ENCODE data around the gene DCAF10.
"Not testable (repeated sequence)": the region's sequence is repeated elsewhere in the genome, so short reads cannot be mapped to it uniquely, and the experiment has no call there.

DCAF10 gene

DNA sequence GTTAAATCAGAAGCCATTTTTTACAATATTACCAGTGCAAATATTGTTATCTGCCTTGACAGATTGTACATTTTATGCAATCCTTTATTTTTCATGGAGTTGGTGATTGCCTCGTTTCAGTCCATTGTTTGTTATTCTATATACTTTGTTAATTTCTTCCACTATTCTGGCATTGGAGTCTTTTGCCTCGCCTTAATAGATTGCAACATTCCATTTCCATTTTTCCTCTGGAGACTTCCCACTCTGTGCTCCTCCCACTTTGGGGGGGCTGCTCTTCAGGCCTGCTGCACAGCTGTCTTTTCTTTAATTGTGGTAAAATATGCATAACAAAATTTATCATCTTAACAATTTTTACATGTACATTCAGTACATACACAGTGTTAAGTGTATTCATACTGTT lies 4.4 kb upstream of the DCAF10 start:
- DNase-seq, result no peak

GRCh38 chr9:37798677-37799076 lies 1.9 kb upstream of the DCAF10 start:
- no peak for DNase-seq

DNA sequence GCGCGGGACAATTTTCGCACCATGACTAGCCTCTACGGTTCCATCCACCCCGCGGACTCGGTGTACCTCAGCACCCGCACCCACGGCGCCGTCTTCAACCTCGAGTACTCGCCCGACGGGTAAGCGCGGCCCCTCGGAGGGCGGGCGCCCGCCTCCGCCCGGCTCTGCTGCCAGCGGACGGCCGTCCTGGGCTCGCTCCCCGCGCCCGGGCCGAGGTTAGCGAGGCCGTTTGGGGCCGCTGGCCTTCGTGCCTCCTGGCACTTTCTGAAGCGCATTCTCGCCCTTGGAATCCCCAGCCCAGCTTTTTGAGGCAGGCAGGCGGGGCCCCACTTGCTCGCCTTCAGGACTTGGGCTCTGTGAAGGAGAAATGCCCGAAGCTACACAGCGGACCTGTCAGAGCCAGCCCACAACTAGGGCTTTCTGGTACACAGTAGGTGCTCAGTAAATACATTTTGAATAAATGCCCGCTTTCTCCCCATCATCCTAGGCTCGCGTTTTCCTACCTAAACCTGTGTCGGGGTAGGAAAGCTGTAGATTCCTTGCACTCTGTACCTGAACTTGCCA lies 772 bp downstream of the DCAF10 start:
- no peak for DNase-seq

GRCh38 chr9:37801959-37802711 lies 1.5 kb downstream of the DCAF10 start:
- DNase-seq, result no peak

DNA sequence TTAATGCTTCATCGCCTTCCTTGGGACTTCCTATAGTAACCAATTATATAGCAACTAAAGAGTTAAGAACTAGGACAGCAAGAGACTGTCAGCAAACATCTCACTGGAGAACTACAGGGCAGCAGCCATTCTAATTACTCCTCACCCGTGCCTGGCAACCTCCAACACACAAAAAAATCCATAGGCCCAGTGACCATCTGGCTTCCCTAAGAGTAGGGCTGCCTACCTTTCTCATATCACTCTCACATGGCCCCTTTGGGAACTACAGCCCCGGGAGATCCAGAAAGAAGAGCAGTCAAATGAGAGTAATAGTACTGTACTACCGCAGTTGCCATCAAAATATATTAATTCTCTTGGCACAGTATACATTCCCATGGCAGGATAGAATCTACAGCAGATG lies 5.7 kb downstream of the DCAF10 start:
- DNase-seq, result no peak

DNA sequence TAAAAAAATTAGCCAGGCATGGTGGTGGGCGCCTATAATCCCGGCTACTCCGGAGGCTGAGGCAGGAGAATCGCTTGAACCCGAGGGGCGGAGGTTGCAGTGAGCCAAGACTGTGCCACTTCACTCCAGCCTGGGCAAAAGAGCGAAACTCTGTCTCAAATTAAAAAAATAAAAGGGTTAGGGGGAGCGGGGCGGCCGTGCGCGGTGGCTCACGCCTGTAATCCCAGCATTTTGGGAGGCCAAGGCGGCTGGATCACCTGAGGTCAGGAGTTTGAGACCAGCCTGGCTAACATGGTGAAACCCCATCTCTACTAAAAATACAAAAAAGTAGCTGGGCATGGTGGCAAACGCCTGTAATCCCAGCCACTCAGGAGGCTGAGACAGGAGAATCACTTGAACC lies 9.1 kb downstream of the DCAF10 start:
- DNase-seq, result not testable (repeated sequence)

DNA sequence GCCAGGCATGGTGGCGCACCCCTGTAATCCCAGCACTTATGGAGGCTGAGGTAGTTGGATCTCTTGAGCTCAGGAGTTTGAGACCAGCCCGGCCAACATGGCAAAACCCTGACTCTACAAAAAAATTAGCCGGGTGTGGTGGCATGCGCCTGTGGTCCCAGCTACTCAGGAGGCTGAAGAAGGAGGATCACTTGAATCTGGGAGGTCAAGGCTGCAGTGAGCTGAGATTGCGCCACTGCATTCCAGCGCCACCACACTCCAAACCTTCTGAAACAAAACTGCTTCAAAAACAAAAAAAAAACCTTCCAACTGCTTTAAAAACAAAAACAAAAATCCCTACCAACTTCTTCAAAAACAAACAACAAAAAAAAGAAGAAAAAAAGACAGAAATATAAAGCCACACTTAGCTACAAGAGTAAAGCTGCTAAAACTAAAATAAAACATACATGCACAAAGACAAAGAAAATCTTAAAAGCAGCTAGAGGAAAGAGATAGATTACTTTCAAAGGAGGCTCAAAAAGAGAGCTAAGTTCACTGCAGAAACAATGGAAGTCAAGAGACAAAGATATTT lies 11.4 kb downstream of the DCAF10 start:
- no peak for DNase-seq

DNA sequence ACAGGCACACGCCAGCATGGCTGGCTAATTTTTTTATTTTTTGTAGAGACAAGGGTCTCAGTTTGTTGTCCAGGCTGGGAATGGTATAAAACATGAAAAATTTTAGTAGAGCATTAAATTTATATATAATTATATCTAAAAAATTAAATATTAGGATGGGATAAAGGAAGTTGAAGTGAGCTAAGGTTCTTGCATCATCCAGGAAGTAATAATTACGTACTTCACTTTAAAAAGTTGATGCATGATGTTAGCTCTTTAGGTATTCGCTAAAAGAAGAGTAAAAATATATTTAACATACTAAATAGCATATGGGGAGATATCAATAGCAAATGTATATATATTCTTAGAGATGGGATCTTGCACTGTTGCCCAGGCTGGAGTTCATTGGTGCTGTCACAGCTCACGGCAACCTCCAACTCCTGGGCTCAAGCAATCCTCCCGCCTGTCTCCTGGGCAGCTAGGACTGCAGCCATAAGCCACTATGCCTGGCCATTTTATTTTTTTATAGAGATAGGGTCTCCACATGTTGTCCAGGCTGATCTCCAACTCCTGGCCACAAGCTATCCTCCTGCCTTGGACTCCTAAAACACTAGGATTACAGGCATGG lies 12.3 kb downstream of the DCAF10 start:
- no peak for DNase-seq

- DNase-seq, result peak in 1 of 5 experiments; percentile 62
These were observed 18.3 kb downstream of the DCAF10 start for GRCh38 chr9:37818849-37819248.

- no peak for DNase-seq
These were observed 19.5 kb downstream of the DCAF10 start for GRCh38 chr9:37820142-37820541.

DNA sequence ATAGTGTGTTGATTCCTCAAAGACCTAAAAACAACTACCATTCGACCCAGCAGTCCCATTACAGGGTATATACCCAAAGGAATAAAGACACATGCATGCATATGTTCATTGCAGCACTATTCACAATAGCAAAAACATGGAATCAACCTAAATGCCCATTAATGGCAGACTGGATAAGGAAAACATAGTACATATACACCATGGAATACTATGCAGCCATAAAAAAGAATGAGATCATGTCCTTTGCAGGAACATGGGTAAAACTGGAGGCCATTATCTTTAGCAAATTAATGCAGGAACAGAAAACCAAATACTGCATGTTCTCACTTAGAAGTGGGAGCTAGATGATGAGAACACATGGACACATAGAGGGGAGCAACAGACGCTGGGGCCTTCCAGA lies 24.6 kb downstream of the DCAF10 start:
- not testable (repeated sequence) for DNase-seq

GRCh38 chr9:37827483-37828165 lies 27.0 kb downstream of the DCAF10 start:
- DNase-seq, result no peak

GRCh38 chr9:37835821-37836220 lies 35.2 kb downstream of the DCAF10 start:
- DNase-seq, result no peak

DNA sequence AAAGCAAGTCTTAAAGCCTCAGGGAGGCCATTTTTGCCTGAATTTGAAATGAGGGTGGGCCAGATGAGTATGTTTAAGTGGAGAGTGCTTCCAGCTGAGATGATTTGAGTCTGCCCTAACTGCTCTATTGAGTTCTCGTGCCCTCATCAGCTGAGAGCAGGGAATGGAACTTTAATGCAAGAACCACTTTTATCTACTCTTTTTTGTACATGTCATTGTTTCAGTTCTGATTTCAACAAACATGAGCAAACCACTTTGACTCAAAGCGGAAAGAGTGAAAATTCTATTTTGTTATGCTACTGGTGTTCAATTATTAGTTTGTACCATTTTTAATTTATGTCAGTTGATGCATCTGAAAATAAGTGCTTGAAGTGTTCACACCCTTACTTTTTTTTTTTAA lies 35.8 kb downstream of the DCAF10 start:
- peak in 1 of 5 experiments; percentile 80 for DNase-seq

- DNase-seq, result no peak
These were observed 39.2 kb downstream of the DCAF10 start for GRCh38 chr9:37839496-37840461.

GRCh38 chr9:37840560-37841194 lies 40.1 kb downstream of the DCAF10 start:
- DNase-seq, result no peak

DNA sequence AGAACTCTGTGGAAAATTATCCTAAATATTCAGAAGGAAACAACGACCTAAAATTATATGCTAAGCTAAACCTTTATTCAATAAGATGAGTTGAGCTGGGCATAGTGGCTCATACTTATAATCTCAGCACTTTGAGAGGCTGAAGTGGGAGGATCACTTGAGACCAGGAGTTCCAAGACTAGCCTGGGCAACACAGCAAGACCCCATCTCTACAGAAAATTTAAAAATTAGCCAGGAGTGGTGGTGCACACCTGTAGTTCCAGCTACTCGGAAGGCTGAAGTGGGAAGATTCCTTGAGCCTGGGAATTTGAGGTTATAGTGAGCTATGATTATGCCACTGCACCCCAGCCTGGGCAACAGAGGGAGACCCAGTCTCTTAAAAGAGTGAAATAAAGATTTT lies 51.6 kb downstream of the DCAF10 start:
- DNase-seq, result no peak

DNA sequence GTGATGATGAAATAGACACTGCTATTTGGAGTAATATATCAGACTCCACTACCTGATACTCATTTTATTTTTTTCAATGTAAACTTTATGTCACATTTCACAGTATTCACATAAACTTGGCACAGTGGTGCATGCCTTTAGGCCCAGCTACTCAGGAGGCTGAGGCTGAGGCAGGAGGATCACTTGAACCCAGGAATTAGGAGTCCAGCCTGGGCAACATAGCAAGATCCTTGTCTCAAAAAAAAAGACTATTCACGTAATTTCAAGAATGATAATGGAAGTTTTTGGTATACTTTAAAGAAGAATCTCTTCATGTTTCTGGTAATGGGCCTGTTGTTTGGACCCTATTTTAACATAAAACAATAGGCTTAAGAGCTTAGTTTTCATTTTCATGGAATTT lies 56.0 kb downstream of the DCAF10 start:
- DNase-seq, result no peak

GRCh38 chr9:37859043-37859442 lies 58.4 kb downstream of the DCAF10 start:
- DNase-seq, result peak in 1 of 5 experiments; percentile 3

GRCh38 chr9:37862530-37862929 lies 61.9 kb downstream of the DCAF10 start:
- DNase-seq, result no peak

DNA sequence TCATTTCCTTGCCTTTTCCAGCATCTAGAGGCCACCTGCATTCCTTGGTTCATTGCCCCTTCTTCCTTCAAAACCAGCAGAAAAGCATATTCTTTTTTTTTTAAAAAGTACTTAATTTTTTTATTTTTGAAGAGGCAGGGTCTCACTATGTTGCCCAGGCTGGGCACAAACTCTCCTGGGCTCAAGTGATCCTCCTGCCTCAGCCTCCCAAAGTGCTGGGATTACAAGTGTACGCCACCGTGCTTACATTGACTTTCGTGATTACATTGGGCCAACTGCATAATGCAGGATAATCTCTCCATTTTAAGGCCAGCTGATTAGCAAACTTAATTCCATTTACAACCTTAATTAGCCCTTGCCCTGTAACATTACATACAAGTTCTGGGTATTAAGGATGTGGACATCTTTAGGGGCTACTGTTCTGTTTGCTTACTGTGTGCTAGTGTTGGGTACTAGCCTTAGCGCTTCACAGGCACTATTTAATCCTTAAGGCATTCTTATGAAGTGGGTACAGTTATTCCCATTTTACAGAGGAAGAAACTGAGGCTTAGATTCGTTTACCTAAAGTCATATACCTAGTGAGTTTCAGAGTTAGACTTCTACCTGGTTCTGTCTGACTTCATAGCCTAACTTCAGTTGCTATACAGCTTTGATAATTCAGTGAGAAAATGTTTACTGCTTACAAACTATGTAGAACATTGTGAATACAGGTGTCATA lies 69.6 kb downstream of the DCAF10 start:
- no peak for DNase-seq

All from T-helper 2 cell (primary cell).